Measurements from ENCODE around the gene UBE2E2.

DNA sequence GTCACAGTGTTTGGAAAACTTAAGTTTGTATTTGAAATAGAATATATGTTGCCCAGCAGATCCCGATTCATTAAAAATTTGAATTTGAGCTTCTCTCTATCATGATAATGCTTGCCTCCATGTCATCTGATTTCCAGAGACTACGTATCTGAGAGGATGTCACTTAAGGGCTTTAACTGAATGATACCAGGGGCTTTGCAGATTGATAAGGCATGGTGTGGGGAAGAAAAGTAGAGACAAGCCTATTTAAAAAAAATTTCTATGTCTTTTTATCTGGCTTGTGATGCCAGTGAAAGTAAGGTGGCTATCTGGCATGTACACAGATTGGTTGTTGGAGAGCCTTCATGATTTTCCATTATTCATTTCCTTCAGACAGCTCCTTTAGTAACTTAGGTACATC is 72.7 kb downstream of the UBE2E2 start:
- TF ChIP-seq, protein P1, sequence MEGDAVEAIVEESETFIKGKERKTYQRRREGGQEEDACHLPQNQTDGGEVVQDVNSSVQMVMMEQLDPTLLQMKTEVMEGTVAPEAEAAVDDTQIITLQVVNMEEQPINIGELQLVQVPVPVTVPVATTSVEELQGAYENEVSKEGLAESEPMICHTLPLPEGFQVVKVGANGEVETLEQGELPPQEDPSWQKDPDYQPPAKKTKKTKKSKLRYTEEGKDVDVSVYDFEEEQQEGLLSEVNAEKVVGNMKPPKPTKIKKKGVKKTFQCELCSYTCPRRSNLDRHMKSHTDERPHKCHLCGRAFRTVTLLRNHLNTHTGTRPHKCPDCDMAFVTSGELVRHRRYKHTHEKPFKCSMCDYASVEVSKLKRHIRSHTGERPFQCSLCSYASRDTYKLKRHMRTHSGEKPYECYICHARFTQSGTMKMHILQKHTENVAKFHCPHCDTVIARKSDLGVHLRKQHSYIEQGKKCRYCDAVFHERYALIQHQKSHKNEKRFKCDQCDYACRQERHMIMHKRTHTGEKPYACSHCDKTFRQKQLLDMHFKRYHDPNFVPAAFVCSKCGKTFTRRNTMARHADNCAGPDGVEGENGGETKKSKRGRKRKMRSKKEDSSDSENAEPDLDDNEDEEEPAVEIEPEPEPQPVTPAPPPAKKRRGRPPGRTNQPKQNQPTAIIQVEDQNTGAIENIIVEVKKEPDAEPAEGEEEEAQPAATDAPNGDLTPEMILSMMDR (IDR thresholded peaks at IDR 0.05; ENCODE audit: low read depth, low read length, poor library complexity, severe bottlenecking) = no peak
- TF ChIP-seq EZH2phosphoT487 (IDR thresholded peaks at IDR 0.05; ENCODE audit: borderline replicate concordance, low read length) = no peak
